CD8-positive, alpha-beta memory T cell (primary cell): ENCODE measurements around the gene CLDN14. TPM values are rescaled to one million over a fixed set of nuclear protein-coding genes. Genes with fewer than 3 reads are reported as not detected.
A peak's percentile ranks its signal among the peaks of the same experiment; 100 is the strongest.

ENCODE experiments used
- CTCF ChIA-PET: fragments of 350-600 bp; sonication (Branson Sonifier 250); formaldehyde crosslinking; loops from one replicate; lab custom pipeline; 2021; ENCODE audit warnings: antibody characterized with exemption; lab: Charles Lee
- POLR2A ChIA-PET: fragments of 350-600 bp; sonication (Branson Sonifier 250); formaldehyde crosslinking; loops from one replicate; lab custom pipeline; 2021; ENCODE audit warnings: antibody characterized with exemption; lab: Charles Lee
- DNase-seq, 5 donors: peaks; one replicate each; pipeline versions ENCODE4 v3.0.0 to v3.0.0-alpha.2; 2020 to 2022; ENCODE audit warnings: mixed read lengths in 1 of 5
- H3K27ac ChIP-seq: one replicate; pipeline ENCODE4 v1.7.0; 2013; ENCODE audit warnings: low read depth, mild to moderate bottlenecking, low read length, moderate library complexity
- H3K27me3 ChIP-seq: 2 replicates; pipeline ENCODE4 v1.7.0; 2013; ENCODE audit warnings: low read length, mild to moderate bottlenecking; ENCODE audit not compliant: insufficient read depth, poor library complexity, severe bottlenecking
- H3K36me3 ChIP-seq: 2 replicates; pipeline ENCODE4 v1.7.0; 2013; ENCODE audit warnings: mild to moderate bottlenecking, low read length, moderate library complexity; ENCODE audit not compliant: insufficient read depth
- H3K4me1 ChIP-seq: 2 replicates; pipeline ENCODE4 v1.7.0; 2013; ENCODE audit warnings: mild to moderate bottlenecking, low read length, moderate library complexity; ENCODE audit not compliant: insufficient read depth
- H3K4me3 ChIP-seq: 2 replicates; pipeline ENCODE4 v1.7.0; 2013; ENCODE audit warnings: mild to moderate bottlenecking, low read length
- H3K9me3 ChIP-seq: 2 replicates; pipeline ENCODE4 v1.7.0; 2013; ENCODE audit warnings: mild to moderate bottlenecking, low read length
- H3K27ac Mint-ChIP-seq, 8 donors: one replicate each; pipeline ENCODE4 v1.8.0; 2020 to 2021; ENCODE audit warnings: mixed read lengths in 8 of 8, mild to moderate bottlenecking in 6 of 8, inconsistent platforms in 3 of 8, moderate library complexity in 3 of 8
- H3K27me3 Mint-ChIP-seq, 2 donors: one replicate each; pipeline ENCODE4 v1.8.0; 2020 to 2021; ENCODE audit warnings: mixed read lengths in 2 of 2, mild to moderate bottlenecking in 1 of 2, moderate library complexity in 1 of 2
- H3K36me3 Mint-ChIP-seq, 3 donors: one replicate each; pipeline ENCODE4 v1.8.0; 2020 to 2021; ENCODE audit warnings: mixed read lengths in 3 of 3, inconsistent platforms in 1 of 3, mild to moderate bottlenecking in 1 of 3
- H3K4me1 Mint-ChIP-seq, 3 donors: one replicate each; pipeline ENCODE4 v1.8.0; 2020 to 2021; ENCODE audit warnings: mixed read lengths in 3 of 3, inconsistent platforms in 1 of 3, mild to moderate bottlenecking in 1 of 3
- H3K4me3 Mint-ChIP-seq, 7 donors: one replicate each; pipeline ENCODE4 v1.8.0; 2020 to 2021; ENCODE audit warnings: mixed read lengths in 7 of 7, mild to moderate bottlenecking in 6 of 7, moderate library complexity in 4 of 7, inconsistent platforms in 2 of 7
- H3K9me3 Mint-ChIP-seq, 5 donors: one replicate each; pipeline ENCODE4 v1.8.0; 2020 to 2022; ENCODE audit warnings: mixed read lengths in 5 of 5, mild to moderate bottlenecking in 3 of 5, moderate library complexity in 2 of 5, inconsistent platforms in 1 of 5
- polyA plus RNA-seq: library from polyadenylated mRNA; unstranded; fragments of 300-500 nt; fragmentation: Illumina TruSeq; gene quantifications from one replicate; pipeline ENCODE4 v1.2.3, GENCODE V29; 2021
- total RNA-seq, 2 experiments: library from RNA; stranded (reverse); gene quantifications; one replicate each; pipeline ENCODE4 v1.2.3, GENCODE V29; 2021

CLDN14 gene
- total and polyA plus RNA-seq, 3 experiments from 2014 or later = not detected

DNA sequence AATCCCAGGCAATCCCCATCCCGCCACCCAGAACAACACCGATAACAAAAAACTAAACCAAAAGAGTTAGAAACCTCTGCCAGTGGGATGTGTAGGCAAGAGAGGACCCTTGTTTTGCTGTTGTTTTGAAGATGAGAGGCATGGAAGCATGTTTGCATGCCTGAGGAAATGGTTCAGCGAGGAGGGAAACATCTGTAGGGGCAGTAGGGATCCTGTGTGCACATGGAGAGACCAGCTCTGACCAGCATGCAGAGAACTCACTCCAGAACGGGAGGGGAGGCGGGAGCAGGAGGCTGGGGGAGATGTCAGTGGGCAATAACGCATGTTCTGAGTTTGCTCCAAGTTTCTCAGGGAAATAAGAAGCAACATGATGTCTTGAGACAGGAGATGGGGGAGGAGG is 5.3 kb downstream of the CLDN14 start:
- CTCF ChIA-PET = no interaction called here
- Mint-ChIP-seq H3K4me3 (no peak overlapping the region), H3K4me1 (no peaks in the 10 kb centered on the region), H3K27me3 (peaks cover 5 to 11% of the 10 kb centered on the region in 2 donors), H3K9me3 (peaks cover 0 to 3% (median 0%) of the 10 kb centered on the region in 5 donors), H3K27ac (peak overlapping the region in 1 of 8 donors; percentile 43), H3K36me3 (no peaks in the 10 kb centered on the region)
- POLR2A ChIA-PET = no interaction called here
- Histone ChIP-seq H3K36me3 (no peaks in the 10 kb centered on the region), H3K27ac (no peak overlapping the region), H3K9me3 (no peaks in the 10 kb centered on the region), H3K4me1 (no peaks in the 10 kb centered on the region), H3K27me3 (no peaks in the 10 kb centered on the region), H3K4me3 (no peak overlapping the region)
- DNase-seq = no peak

GRCh38 chr21:36473203-36473602 is 6.7 kb downstream of the CLDN14 start:
- H3K4me1 Mint-ChIP-seq = no peaks in the 10 kb centered on the region
- Histone ChIP-seq H3K36me3 (no peaks in the 10 kb centered on the region), H3K9me3 (no peaks in the 10 kb centered on the region), H3K4me1 (no peaks in the 10 kb centered on the region), H3K4me3 (no peak overlapping the region), H3K27me3 (no peaks in the 10 kb centered on the region), H3K27ac (no peak overlapping the region)
- H3K4me3 Mint-ChIP-seq = no peak overlapping the region
- peaks cover 5 to 11% of the 10 kb centered on the region in 2 donors for H3K27me3 Mint-ChIP-seq
- H3K27ac Mint-ChIP-seq = no peak overlapping the region
- DNase-seq = no peak
- peaks cover 0 to 3% (median 0%) of the 10 kb centered on the region in 5 donors for H3K9me3 Mint-ChIP-seq
- POLR2A ChIA-PET = no interaction called here
- no peaks in the 10 kb centered on the region for H3K36me3 Mint-ChIP-seq
- CTCF ChIA-PET = no interaction called here

GRCh38 chr21:36472377-36472776 is 7.5 kb downstream of the CLDN14 start:
- Mint-ChIP-seq H3K9me3 (peaks cover 0 to 3% (median 0%) of the 10 kb centered on the region in 5 donors), H3K27ac (no peak overlapping the region), H3K27me3 (peaks cover 5 to 11% of the 10 kb centered on the region in 2 donors), H3K36me3 (no peaks in the 10 kb centered on the region), H3K4me1 (no peaks in the 10 kb centered on the region), H3K4me3 (no peak overlapping the region)
- POLR2A ChIA-PET = no interaction called here
- Histone ChIP-seq H3K27me3 (no peaks in the 10 kb centered on the region), H3K9me3 (no peaks in the 10 kb centered on the region), H3K27ac (no peak overlapping the region), H3K4me3 (no peak overlapping the region), H3K36me3 (no peaks in the 10 kb centered on the region), H3K4me1 (no peaks in the 10 kb centered on the region)
- no peak for DNase-seq
- CTCF ChIA-PET = no interaction called here

DNA sequence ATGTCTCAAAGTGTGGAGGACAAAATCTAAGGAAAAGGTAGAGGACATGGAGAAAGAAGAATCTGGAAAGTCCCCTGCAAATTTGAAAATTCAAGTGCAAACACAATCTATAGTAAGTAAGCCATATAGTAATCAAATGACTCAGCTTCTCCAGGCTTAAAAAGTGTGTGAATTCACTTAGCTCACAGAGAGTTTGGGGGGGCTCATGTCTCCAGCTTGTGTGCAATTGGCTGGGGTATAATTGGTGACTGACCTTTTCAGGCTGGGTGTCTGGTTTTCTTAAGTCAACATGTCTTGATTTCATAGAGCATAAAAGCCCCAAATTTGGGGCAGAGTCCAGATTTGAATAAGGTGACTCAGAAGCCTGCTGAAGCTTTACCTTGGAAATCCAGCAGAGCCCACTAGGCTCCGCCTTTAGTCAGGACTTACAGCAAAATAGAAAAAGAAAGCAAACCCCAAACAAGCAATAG is 8.6 kb downstream of the CLDN14 start:
- H3K4me3 ChIP-seq = no peak overlapping the region
- POLR2A ChIA-PET = no interaction called here
- CTCF ChIA-PET = interaction anchor here (0.7 kb wide), 1 partner anchor 11 kb away, joined by 3 read pairs; no protein-coding TSS in a partner anchor

DNA sequence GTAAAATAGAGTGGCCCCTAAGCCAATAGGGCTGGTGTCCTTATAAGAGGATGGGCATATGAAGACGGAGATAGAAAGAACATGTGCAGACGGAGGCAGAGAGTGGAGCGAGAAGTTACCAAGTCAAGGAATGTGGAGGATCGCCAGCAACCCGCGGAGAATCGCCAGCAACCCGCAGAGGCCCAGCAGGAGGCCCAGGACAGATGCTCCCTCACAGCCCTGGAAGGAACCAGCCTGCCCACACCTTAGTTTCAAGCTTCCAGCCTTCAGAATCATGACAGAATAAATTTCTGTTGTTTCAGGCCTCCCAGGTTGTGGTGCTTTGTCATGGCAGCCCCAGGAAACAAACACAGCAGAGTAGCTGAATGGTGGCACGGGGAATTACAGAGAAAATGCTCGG is 9.6 kb downstream of the CLDN14 start:
- peaks cover 0 to 3% (median 0%) of the 10 kb centered on the region in 5 donors for H3K9me3 Mint-ChIP-seq
- H3K4me3 Mint-ChIP-seq = no peak overlapping the region
- H3K9me3 ChIP-seq = no peaks in the 10 kb centered on the region
- H3K27ac ChIP-seq = no peak overlapping the region
- H3K4me1 ChIP-seq = no peaks in the 10 kb centered on the region
- ChIA-PET POLR2A (no interaction called here), CTCF (no interaction called here)
- peaks cover 1 to 16% of the 10 kb centered on the region in 2 donors for H3K27me3 Mint-ChIP-seq
- no peak overlapping the region for H3K4me3 ChIP-seq
- H3K4me1 Mint-ChIP-seq = no peaks in the 10 kb centered on the region
- H3K27me3 ChIP-seq = no peaks in the 10 kb centered on the region
- H3K36me3 Mint-ChIP-seq = no peaks in the 10 kb centered on the region
- H3K27ac Mint-ChIP-seq = no peak overlapping the region
- DNase-seq = no peak
- H3K36me3 ChIP-seq = no peaks in the 10 kb centered on the region

More for the DNA sequence above, 8.6 kb downstream of the CLDN14 start:
- Mint-ChIP-seq H3K27ac (peak overlapping the region in 2 of 8 donors; percentile 35 to 37), H3K4me1 (no peaks in the 10 kb centered on the region), H3K9me3 (peaks cover 0 to 3% (median 0%) of the 10 kb centered on the region in 5 donors), H3K27me3 (peaks cover 1 to 11% of the 10 kb centered on the region in 2 donors), H3K4me3 (no peak overlapping the region), H3K36me3 (no peaks in the 10 kb centered on the region)
- H3K27me3 ChIP-seq = no peaks in the 10 kb centered on the region
- H3K36me3 ChIP-seq = no peaks in the 10 kb centered on the region
- DNase-seq = no peak
- H3K4me1 ChIP-seq = no peaks in the 10 kb centered on the region
- no peak overlapping the region for H3K27ac ChIP-seq
- H3K9me3 ChIP-seq = no peaks in the 10 kb centered on the region

GRCh38 chr21:36466061-36466511 is 13.8 kb downstream of the CLDN14 start:
- Mint-ChIP-seq H3K27me3 (peaks cover 12 to 21% of the 10 kb centered on the region in 2 donors), H3K4me1 (no peaks in the 10 kb centered on the region), H3K27ac (no peak overlapping the region), H3K9me3 (no peaks in the 10 kb centered on the region), H3K4me3 (no peak overlapping the region), H3K36me3 (no peaks in the 10 kb centered on the region)
- ChIA-PET CTCF (no interaction called here), POLR2A (no interaction called here)
- H3K4me1 ChIP-seq = no peaks in the 10 kb centered on the region
- no peak for DNase-seq
- no peak overlapping the region for H3K27ac ChIP-seq
- H3K27me3 ChIP-seq = no peaks in the 10 kb centered on the region
- no peaks in the 10 kb centered on the region for H3K9me3 ChIP-seq
- no peaks in the 10 kb centered on the region for H3K36me3 ChIP-seq
- H3K4me3 ChIP-seq = no peak overlapping the region

DNA sequence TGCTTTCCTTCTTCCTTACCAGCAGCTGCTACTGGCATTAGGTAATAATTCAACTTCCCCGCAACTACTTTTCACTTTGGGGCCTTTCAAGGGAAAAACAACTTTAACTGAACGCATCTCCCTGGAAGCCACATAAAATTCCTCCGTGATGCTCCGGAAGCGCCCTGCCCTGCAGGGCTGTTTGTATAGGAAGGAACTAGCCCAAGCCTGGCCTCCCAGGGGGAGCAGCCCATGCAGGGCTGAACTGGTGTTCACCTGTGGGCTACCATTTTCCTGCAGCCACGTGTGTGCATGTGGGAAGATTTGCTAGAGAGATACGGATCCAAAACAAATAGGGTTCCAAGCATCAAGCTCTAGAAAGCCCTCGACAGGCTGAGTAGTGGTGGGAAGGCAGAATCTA is 14.4 kb downstream of the CLDN14 start:
- H3K4me3 ChIP-seq = no peak overlapping the region
- no peak overlapping the region for H3K4me3 Mint-ChIP-seq
- no peaks in the 10 kb centered on the region for H3K36me3 Mint-ChIP-seq
- H3K9me3 ChIP-seq = no peaks in the 10 kb centered on the region
- ChIA-PET CTCF (no interaction called here), POLR2A (no interaction called here)
- no peaks in the 10 kb centered on the region for H3K36me3 ChIP-seq
- no peaks in the 10 kb centered on the region for H3K4me1 Mint-ChIP-seq
- H3K4me1 ChIP-seq = no peaks in the 10 kb centered on the region
- H3K27me3 ChIP-seq = no peaks in the 10 kb centered on the region
- H3K27me3 Mint-ChIP-seq = peaks cover 14 to 24% of the 10 kb centered on the region in 2 donors
- H3K9me3 Mint-ChIP-seq = no peaks in the 10 kb centered on the region
- H3K27ac ChIP-seq = no peak overlapping the region
- no peak overlapping the region for H3K27ac Mint-ChIP-seq
- DNase-seq = no peak

- POLR2A ChIA-PET = no interaction called here
- no peaks in the 10 kb centered on the region for H3K4me1 ChIP-seq
- H3K27me3 Mint-ChIP-seq = peaks cover 14 to 24% of the 10 kb centered on the region in 2 donors
- no peaks in the 10 kb centered on the region for H3K4me1 Mint-ChIP-seq
- H3K27ac Mint-ChIP-seq = no peak overlapping the region
- H3K36me3 ChIP-seq = no peaks in the 10 kb centered on the region
- no peak overlapping the region for H3K4me3 ChIP-seq
- no peak overlapping the region for H3K27ac ChIP-seq
- H3K9me3 ChIP-seq = no peaks in the 10 kb centered on the region
- no peaks in the 10 kb centered on the region for H3K36me3 Mint-ChIP-seq
- DNase-seq = no peak
- H3K9me3 Mint-ChIP-seq = no peaks in the 10 kb centered on the region
- CTCF ChIA-PET = no interaction called here
- H3K4me3 Mint-ChIP-seq = no peak overlapping the region
- H3K27me3 ChIP-seq = no peaks in the 10 kb centered on the region
Measured at GRCh38 chr21:36464590-36464989, 15.3 kb downstream of the CLDN14 start.
